RWPE1 (cell line): ENCODE measurements around the gene KRTAP5-11.
"Not testable (repeated sequence)": the region's sequence is repeated elsewhere in the genome, so short reads cannot be mapped to it uniquely, and the experiment has no call there.

Experiments used
- CTCF ChIA-PET: fragments of 350-600 bp; sonication (Branson Sonifier 250); formaldehyde crosslinking; extraction: SDS; loops from one replicate; lab custom pipeline; 2021; lab: Yijun Ruan, JAX
- POLR2A ChIA-PET: fragments of 400-600 bp; formaldehyde crosslinking; extraction: SDS; loops from one replicate; lab custom pipeline; 2020; ENCODE audit warnings: antibody characterized with exemption; ENCODE audit not compliant: low non-redundant PET; lab: Yijun Ruan, JAX
- DNase-seq: peaks from one replicate; pipeline ENCODE4 v3.0.0; 2012; ENCODE audit warnings: low spot score
- H3K27ac ChIP-seq: fragments of 450-650 bp; 2 replicates; pipeline ENCODE4 v1.5.1; 2017
- TF ChIP-seq, protein P1 (sequence below): fragments of 450-650 bp; conservative IDR thresholded peaks from 2 replicates; pipeline ENCODE4 v1.5.1; 2017; ENCODE audit warnings: low read depth, mild to moderate bottlenecking

The KRTAP5-11 gene

GRCh38 chr11:71548120-71548519 lies 34.6 kb downstream of the KRTAP5-11 start, which contains the start of gene KRTAP5-9:
TSS of gene KRTAP5-9 (plus strand) at chr11:71548420. CDS start at chr11:71548658, 238 bp downstream.
- ChIA-PET POLR2A (no interaction called here), CTCF (interaction anchor here (0.6 kb wide), 1 partner anchor 297 kb away, joined by 3 read pairs; no protein-coding TSS in a partner anchor)
- no peak within 1 kb of the TSS for H3K27ac ChIP-seq
- no peak for DNase-seq
- TF ChIP-seq, protein P1, sequence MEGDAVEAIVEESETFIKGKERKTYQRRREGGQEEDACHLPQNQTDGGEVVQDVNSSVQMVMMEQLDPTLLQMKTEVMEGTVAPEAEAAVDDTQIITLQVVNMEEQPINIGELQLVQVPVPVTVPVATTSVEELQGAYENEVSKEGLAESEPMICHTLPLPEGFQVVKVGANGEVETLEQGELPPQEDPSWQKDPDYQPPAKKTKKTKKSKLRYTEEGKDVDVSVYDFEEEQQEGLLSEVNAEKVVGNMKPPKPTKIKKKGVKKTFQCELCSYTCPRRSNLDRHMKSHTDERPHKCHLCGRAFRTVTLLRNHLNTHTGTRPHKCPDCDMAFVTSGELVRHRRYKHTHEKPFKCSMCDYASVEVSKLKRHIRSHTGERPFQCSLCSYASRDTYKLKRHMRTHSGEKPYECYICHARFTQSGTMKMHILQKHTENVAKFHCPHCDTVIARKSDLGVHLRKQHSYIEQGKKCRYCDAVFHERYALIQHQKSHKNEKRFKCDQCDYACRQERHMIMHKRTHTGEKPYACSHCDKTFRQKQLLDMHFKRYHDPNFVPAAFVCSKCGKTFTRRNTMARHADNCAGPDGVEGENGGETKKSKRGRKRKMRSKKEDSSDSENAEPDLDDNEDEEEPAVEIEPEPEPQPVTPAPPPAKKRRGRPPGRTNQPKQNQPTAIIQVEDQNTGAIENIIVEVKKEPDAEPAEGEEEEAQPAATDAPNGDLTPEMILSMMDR: no peak

DNA sequence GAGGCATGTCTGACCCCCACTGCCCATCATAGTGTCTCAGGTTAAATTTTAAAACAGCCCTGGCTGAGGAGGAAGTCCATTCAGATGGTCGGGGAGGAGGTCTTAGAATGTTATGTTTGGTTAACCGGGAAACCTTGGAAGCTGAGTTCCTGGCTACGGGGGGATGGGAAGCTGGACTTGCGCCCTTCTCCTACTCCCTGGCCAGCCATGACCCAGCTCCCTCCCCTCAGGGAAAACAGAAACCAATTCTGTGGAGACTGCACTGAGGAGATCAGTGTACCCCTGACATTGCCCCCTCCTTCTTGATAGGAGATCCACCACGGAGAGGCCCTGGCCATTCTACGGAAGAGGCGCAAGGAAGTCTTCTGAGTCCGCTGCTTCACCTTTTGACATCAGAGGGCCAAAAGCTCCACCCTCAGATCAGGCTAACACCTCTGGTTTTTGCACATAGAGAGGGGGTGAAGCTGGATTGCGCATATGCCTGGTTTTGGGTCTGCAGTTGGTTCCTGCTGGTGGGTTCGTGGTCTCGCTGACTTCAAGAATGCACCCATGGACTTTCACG lies 37.2 kb downstream of the KRTAP5-11 start:
- ChIA-PET POLR2A (no interaction called here), CTCF (no interaction called here)
- H3K27ac ChIP-seq: no peak overlapping the region
- TF ChIP-seq, protein P1: no peak
- no peak for DNase-seq

GRCh38 chr11:71544525-71545214 lies 38.0 kb downstream of the KRTAP5-11 start:
- POLR2A ChIA-PET: no interaction called here
- no peak overlapping the region for H3K27ac ChIP-seq
- CTCF ChIA-PET: no interaction called here
- TF ChIP-seq, protein P1: no peak
- DNase-seq: no peak

- no peak overlapping the region for H3K27ac ChIP-seq
- ChIA-PET CTCF (no interaction called here), POLR2A (no interaction called here)
- DNase-seq: no peak
- TF ChIP-seq, protein P1: no peak
Observed at GRCh38 chr11:71543866-71544265, 38.8 kb downstream of the KRTAP5-11 start.

- no peak for DNase-seq
- TF ChIP-seq, protein P1: no peak
- no peak overlapping the region for H3K27ac ChIP-seq
- POLR2A ChIA-PET: no interaction called here
- CTCF ChIA-PET: interaction anchor here (0.5 to 0.9 kb wide), 2 partner anchors 18 to 761 kb away, joined by 3 read pairs; no protein-coding TSS in a partner anchor
Observed at GRCh38 chr11:71542879-71543777, 39.5 kb downstream of the KRTAP5-11 start.

DNA sequence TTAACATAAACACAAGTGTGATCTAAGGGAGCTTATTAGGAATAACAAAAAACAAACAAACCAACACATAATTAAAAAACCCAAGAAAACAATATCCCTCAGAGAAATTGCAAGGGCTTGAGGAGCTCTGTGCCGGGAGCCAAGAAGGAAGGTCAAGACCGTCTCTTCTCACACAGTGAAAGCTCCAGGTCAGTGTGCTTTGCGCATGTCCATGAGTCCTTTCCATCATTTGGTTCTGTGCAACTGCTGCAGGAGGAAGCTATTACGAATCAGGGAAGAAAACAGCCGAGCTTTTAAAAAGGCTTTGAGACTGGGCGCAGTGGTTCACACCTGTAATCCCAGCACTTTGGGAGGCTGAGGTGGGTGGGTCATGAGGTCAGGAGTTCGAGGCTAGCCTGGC lies 40.3 kb downstream of the KRTAP5-11 start:
- TF ChIP-seq, protein P1: no peak
- no peak for DNase-seq
- no peak overlapping the region for H3K27ac ChIP-seq
- POLR2A ChIA-PET: no interaction called here
- CTCF ChIA-PET: interaction anchor here (0.5 to 0.6 kb wide), 2 partner anchors 21 to 760 kb away, joined by 3 read pairs; no protein-coding TSS in a partner anchor

DNA sequence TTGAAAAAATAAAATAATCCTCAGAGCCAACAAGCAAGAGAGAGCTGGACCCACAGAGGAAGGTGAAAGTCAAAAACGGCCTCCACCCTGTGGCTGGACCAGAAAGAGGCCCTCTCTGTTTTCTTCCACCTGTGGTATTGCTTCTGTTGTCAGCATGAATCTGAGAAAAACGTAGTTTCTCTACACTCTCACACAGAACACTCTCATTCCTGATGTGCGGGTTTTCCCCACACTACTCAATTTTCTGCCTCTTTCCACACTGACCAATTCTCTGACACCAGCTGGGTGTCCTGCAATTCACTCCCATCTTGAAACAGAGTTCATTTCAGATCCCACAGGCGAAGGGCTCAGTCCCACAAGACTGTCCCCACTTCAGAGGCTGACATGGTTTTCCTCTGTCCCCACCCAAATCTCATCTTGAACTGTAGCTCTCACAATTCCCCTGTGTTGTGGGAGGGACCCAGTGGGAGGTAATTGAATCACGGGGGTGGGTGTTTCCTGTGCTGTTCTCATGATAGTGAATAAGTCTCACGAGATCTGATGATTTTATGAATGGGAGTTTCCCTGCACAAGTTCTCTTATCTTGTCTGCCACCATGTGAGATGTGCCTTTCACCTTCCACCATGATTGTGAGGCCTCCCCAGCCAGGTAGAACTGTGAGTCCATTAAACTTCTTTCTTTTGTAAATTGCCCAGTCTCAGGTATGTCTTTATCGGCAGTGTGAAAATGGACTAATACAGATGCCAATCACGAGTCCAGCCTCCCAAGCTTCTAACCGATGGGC lies 42.0 kb downstream of the KRTAP5-11 start:
- CTCF ChIA-PET, POLR2A ChIA-PET, DNase-seq: not testable (repeated sequence)

DNA sequence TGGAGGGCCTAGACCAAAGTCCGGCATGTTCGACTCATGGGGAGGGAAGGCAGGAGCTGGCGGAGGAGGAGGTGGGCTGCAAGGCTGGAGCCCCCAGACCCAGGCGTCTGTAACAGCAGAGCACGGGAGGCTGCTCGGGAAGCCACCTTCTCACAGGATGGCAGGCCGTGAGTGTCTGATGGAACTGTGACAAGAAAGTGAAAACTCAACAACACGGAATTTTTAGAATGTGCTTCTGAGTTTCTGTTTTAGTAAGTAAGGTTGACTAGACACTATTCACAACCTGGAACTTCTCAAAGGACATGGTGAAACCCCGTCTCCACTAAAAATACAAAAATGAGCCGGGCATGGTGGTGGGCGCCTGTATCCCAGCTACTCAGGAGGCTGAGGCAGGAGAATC lies 42.7 kb downstream of the KRTAP5-11 start:
- DNase-seq, POLR2A ChIA-PET, H3K27ac ChIP-seq, CTCF ChIA-PET: not testable (repeated sequence)

More for the DNA sequence above, 42.0 kb downstream of the KRTAP5-11 start:
- not testable (repeated sequence) for H3K27ac ChIP-seq
